Measurements from ENCODE around the gene BORCS5. TPM values are rescaled to one million over a fixed set of nuclear protein-coding genes. Genes with fewer than 3 reads are reported as not detected.

Gene BORCS5
- total and polyA plus RNA-seq, 2 donors (not counting 1 experiment from before 2014, with no cell fraction given): 13.5 to 14.4 TPM

DNA sequence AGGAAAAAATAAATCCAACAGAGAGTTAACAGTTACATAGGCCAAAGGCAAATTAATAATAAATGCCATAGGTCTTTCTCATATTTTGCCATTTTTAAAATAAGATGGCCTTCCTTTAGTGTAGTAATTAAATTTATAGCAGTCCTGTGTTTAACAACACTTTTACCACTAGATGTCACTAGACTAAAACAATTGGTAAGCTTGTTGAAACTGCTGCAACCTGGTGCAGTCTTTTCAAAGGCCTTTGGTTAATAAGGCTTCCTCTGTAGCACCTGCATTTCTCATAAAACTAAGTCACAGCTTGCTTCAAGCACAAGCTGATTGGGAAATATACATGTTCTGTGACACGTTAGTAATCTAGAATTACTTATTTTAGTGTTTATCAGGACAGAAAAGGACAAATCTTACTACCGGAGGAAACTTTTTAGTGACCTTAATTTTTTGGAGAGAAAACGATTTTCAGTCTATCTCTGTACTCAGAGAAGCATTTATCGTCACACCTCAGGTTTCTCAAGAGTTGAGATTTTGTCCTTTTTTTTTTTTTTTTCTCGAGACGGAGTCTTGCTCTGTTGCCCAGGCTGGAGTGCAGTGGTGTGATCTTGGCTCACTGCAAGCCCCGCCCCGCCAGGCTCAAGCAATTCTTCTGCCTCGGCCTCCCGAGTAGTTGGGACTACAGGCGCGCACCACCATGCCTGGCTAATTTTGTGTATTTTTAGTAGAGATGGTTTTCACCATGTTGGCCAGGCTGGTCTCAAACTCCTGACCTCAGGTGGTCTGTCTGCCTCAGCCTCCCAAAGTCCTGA, 20.0 kb downstream of the BORCS5 start:
- Histone ChIP-seq H3K36me3 (ENCODE audit: control insufficient read depth, insufficient read depth, low read length) (no peaks in the 10 kb centered on the region), H3K79me2 (ENCODE audit: control insufficient read depth, insufficient read depth, low read length) (no peaks in the 10 kb centered on the region), H4K20me1 (ENCODE audit: control insufficient read depth, extremely low read depth, insufficient read depth, low read length) (no peaks in the 10 kb centered on the region), H3K27ac (ENCODE audit: insufficient read depth, low read length) (no peak overlapping the region), H3K27me3 (ENCODE audit: control insufficient read depth, insufficient read depth, low read length) (no peaks in the 10 kb centered on the region), H3K9me3 (ENCODE audit: control insufficient read depth, insufficient read depth, low read depth, low read length) (no peaks in the 10 kb centered on the region), H3K9ac (ENCODE audit: insufficient read depth, low read length) (no peak overlapping the region), H2AFZ (ENCODE audit: low read length) (no peak overlapping the region), H3K4me1 (ENCODE audit: control insufficient read depth, extremely low read depth, insufficient read depth, low read length) (peaks cover 3% of the 10 kb centered on the region), H3K4me3 (replicated peaks in 1 of 4; ENCODE audit: control extremely low read depth in 1 of 4, insufficient read depth in 1 of 4, low read depth in 3 of 4, low read length in 4 of 4) (no peak overlapping the region), H3K4me2 (ENCODE audit: extremely low read depth, insufficient read depth, low read length) (no peak overlapping the region)
- TF ChIP-seq, protein P1, sequence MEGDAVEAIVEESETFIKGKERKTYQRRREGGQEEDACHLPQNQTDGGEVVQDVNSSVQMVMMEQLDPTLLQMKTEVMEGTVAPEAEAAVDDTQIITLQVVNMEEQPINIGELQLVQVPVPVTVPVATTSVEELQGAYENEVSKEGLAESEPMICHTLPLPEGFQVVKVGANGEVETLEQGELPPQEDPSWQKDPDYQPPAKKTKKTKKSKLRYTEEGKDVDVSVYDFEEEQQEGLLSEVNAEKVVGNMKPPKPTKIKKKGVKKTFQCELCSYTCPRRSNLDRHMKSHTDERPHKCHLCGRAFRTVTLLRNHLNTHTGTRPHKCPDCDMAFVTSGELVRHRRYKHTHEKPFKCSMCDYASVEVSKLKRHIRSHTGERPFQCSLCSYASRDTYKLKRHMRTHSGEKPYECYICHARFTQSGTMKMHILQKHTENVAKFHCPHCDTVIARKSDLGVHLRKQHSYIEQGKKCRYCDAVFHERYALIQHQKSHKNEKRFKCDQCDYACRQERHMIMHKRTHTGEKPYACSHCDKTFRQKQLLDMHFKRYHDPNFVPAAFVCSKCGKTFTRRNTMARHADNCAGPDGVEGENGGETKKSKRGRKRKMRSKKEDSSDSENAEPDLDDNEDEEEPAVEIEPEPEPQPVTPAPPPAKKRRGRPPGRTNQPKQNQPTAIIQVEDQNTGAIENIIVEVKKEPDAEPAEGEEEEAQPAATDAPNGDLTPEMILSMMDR (conservative IDR thresholded peaks at IDR 0.05 in 1 of 2, IDR thresholded peaks at IDR 0.05 in 1 of 2; ENCODE audit: low read depth in 1 of 2, low read length in 2 of 2): peak; percentile 48 to 55
- TF ChIP-seq EZH2 (IDR thresholded peaks at IDR 0.05; ENCODE audit: low read length, missing control alignments): no peak
- peak; percentile 73 to 90 for DNase-seq (ENCODE audit: low read depth in 2 of 2)

DNA sequence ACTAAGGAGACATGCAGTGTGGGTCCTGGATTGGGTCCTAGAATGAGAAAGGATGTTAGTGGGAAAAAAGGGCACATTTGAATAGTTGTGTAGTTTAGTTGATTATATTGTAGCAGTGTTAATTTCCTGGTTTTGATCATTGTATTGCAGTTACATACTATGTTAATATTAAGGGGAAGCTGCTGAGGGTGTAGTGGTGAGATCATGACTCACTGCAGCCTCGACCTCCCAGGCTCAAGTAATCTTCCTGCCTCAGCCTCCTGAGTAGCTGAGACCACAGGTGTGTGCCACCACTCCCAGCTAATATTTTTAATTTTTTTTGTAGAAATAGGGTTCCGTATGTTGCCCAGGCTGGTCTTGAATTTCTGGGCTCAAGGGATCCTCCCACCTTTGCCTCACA, 21.7 kb downstream of the BORCS5 start:
- TF ChIP-seq EZH2 (IDR thresholded peaks at IDR 0.05; ENCODE audit: low read length, missing control alignments): no peak
- TF ChIP-seq, protein P1 (conservative IDR thresholded peaks at IDR 0.05 in 1 of 2, IDR thresholded peaks at IDR 0.05 in 1 of 2; ENCODE audit: low read depth in 1 of 2, low read length in 2 of 2): no peak
- Histone ChIP-seq H3K27ac (ENCODE audit: insufficient read depth, low read length) (no peak overlapping the region), H3K4me3 (replicated peaks in 1 of 4; ENCODE audit: control extremely low read depth in 1 of 4, insufficient read depth in 1 of 4, low read depth in 3 of 4, low read length in 4 of 4) (no peak overlapping the region), H2AFZ (ENCODE audit: low read length) (no peak overlapping the region), H4K20me1 (ENCODE audit: control insufficient read depth, extremely low read depth, insufficient read depth, low read length) (no peaks in the 10 kb centered on the region), H3K79me2 (ENCODE audit: control insufficient read depth, insufficient read depth, low read length) (no peaks in the 10 kb centered on the region), H3K27me3 (ENCODE audit: control insufficient read depth, insufficient read depth, low read length) (no peaks in the 10 kb centered on the region), H3K9me3 (ENCODE audit: control insufficient read depth, insufficient read depth, low read depth, low read length) (no peaks in the 10 kb centered on the region), H3K4me1 (ENCODE audit: control insufficient read depth, extremely low read depth, insufficient read depth, low read length) (peaks cover 3% of the 10 kb centered on the region), H3K4me2 (ENCODE audit: extremely low read depth, insufficient read depth, low read length) (no peak overlapping the region), H3K36me3 (ENCODE audit: control insufficient read depth, insufficient read depth, low read length) (no peaks in the 10 kb centered on the region), H3K9ac (ENCODE audit: insufficient read depth, low read length) (no peak overlapping the region)
- DNase-seq (ENCODE audit: low read depth in 2 of 2): no peak

DNA sequence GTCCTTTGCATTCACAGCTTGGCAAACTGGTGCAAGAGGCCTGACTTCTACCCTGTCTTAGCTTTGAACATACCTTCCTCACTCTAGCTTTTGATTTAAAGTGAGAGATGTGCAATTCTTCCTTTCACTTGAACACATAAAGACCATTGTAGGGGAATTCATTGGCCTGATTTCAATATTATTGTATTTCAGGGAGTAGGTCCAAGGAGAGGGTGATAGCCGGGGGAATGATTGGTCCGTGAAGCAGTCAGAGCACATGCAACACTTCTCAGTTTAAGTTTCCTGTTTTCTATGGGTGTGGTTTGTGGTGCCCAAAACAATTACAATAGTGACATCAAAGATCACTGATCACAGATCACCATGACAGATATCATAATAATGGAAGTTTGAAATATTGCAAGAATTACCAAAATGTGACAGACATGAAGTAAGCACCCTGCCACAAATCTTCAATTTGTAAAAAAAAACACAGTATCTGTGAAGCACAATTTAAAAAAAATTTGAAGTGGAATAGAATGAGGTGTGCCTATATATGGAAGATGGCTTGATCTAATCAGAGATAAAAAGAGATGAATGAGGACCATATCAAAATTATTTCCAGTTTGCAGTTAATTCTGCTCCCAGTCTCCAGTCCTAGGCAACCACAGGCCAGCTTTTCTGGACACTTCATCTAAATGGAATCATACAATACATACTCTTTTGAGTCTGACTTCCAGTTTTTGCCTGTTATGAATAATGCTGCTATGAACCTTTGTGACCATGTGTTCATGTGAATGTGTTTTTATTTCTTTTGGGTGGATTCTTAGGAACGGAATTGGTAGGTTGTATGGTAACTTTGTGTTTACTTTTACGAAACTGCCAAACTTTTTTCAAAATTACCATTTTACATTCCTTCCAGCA, 23.2 kb downstream of the BORCS5 start:
- no peaks in the 10 kb centered on the region for H4K20me1 ChIP-seq (ENCODE audit: control insufficient read depth, extremely low read depth, insufficient read depth, low read length)
- no peak overlapping the region for H3K9ac ChIP-seq (ENCODE audit: insufficient read depth, low read length)
- H3K4me2 ChIP-seq (ENCODE audit: extremely low read depth, insufficient read depth, low read length): no peak overlapping the region
- peaks cover 3% of the 10 kb centered on the region for H3K4me1 ChIP-seq (ENCODE audit: control insufficient read depth, extremely low read depth, insufficient read depth, low read length)
- H3K4me3 ChIP-seq (replicated peaks in 1 of 4; ENCODE audit: control extremely low read depth in 1 of 4, insufficient read depth in 1 of 4, low read depth in 3 of 4, low read length in 4 of 4): no peak overlapping the region
- peak; percentile 24 to 56 for DNase-seq (ENCODE audit: low read depth in 2 of 2)
- no peaks in the 10 kb centered on the region for H3K27me3 ChIP-seq (ENCODE audit: control insufficient read depth, insufficient read depth, low read length)
- no peak overlapping the region for H2AFZ ChIP-seq (ENCODE audit: low read length)
- H3K36me3 ChIP-seq (ENCODE audit: control insufficient read depth, insufficient read depth, low read length): no peaks in the 10 kb centered on the region
- H3K27ac ChIP-seq (ENCODE audit: insufficient read depth, low read length): no peak overlapping the region
- no peaks in the 10 kb centered on the region for H3K79me2 ChIP-seq (ENCODE audit: control insufficient read depth, insufficient read depth, low read length)
- TF ChIP-seq, protein P1 (conservative IDR thresholded peaks at IDR 0.05 in 1 of 2, IDR thresholded peaks at IDR 0.05 in 1 of 2; ENCODE audit: low read depth in 1 of 2, low read length in 2 of 2): no peak
- no peak for TF ChIP-seq EZH2 (IDR thresholded peaks at IDR 0.05; ENCODE audit: low read length, missing control alignments)
- H3K9me3 ChIP-seq (ENCODE audit: control insufficient read depth, insufficient read depth, low read depth, low read length): no peaks in the 10 kb centered on the region

All from fibroblast of lung (primary cell).